ENCODE results near the gene EGFR.

GRCh38 chr7:55236476-55236875 lies 217.7 kb downstream of the EGFR start:
- no peak for TF ChIP-seq REST (IDR thresholded peaks at IDR 0.05; ENCODE audit: low read depth, low read length)
- no peak for TF ChIP-seq EP300 (IDR thresholded peaks at IDR 0.05; ENCODE audit: borderline replicate concordance in 1 of 2, low read depth in 1 of 2, low read length in 1 of 2)
- TF ChIP-seq, protein P1, sequence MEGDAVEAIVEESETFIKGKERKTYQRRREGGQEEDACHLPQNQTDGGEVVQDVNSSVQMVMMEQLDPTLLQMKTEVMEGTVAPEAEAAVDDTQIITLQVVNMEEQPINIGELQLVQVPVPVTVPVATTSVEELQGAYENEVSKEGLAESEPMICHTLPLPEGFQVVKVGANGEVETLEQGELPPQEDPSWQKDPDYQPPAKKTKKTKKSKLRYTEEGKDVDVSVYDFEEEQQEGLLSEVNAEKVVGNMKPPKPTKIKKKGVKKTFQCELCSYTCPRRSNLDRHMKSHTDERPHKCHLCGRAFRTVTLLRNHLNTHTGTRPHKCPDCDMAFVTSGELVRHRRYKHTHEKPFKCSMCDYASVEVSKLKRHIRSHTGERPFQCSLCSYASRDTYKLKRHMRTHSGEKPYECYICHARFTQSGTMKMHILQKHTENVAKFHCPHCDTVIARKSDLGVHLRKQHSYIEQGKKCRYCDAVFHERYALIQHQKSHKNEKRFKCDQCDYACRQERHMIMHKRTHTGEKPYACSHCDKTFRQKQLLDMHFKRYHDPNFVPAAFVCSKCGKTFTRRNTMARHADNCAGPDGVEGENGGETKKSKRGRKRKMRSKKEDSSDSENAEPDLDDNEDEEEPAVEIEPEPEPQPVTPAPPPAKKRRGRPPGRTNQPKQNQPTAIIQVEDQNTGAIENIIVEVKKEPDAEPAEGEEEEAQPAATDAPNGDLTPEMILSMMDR (IDR thresholded peaks at IDR 0.05) = no peak
- TF ChIP-seq RCOR1 (IDR thresholded peaks at IDR 0.05; ENCODE audit: low read length) = no peak
- no peak for TF ChIP-seq EZH2phosphoT487 (IDR thresholded peaks at IDR 0.05; ENCODE audit: borderline replicate concordance, low read depth)
- no peak for TF ChIP-seq FOXJ3 (CRISPR knock-in tag; IDR thresholded peaks at IDR 0.05)
- TF ChIP-seq, protein P2, sequence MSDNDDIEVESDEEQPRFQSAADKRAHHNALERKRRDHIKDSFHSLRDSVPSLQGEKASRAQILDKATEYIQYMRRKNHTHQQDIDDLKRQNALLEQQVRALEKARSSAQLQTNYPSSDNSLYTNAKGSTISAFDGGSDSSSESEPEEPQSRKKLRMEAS (IDR thresholded peaks at IDR 0.05; ENCODE audit: low read depth) = no peak
- TF ChIP-seq, protein P3, sequence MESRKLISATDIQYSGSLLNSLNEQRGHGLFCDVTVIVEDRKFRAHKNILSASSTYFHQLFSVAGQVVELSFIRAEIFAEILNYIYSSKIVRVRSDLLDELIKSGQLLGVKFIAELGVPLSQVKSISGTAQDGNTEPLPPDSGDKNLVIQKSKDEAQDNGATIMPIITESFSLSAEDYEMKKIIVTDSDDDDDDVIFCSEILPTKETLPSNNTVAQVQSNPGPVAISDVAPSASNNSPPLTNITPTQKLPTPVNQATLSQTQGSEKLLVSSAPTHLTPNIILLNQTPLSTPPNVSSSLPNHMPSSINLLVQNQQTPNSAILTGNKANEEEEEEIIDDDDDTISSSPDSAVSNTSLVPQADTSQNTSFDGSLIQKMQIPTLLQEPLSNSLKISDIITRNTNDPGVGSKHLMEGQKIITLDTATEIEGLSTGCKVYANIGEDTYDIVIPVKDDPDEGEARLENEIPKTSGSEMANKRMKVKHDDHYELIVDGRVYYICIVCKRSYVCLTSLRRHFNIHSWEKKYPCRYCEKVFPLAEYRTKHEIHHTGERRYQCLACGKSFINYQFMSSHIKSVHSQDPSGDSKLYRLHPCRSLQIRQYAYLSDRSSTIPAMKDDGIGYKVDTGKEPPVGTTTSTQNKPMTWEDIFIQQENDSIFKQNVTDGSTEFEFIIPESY (IDR thresholded peaks at IDR 0.05; ENCODE audit: borderline replicate concordance, low read depth) = no peak
- TF ChIP-seq GABPA (IDR thresholded peaks at IDR 0.05; ENCODE audit: low read depth) = no peak
- TF ChIP-seq SMC3 (IDR thresholded peaks at IDR 0.05; ENCODE audit: low read depth, low read length) = no peak
- no peak for TF ChIP-seq JUND (IDR thresholded peaks at IDR 0.05)
- no peak for TF ChIP-seq RFX5 (IDR thresholded peaks at IDR 0.05; ENCODE audit: low read length)

Data from SK-N-SH (cell line).